Measurements from ENCODE around the gene TAGLN2. TPM values are rescaled to one million over a fixed set of nuclear protein-coding genes. Genes with fewer than 3 reads are reported as not detected.

TAGLN2 gene
- total and polyA plus RNA-seq, 10 of the 15 experiments (the other 5 are each of a cell fraction or from before 2014, with no cell fraction given) = 155 to 611 (median 363) TPM

GRCh38 chr1:159952932-159953331, 27.6 kb upstream of the TAGLN2 start:
- intact Hi-C loops (cut with micrococcal nuclease; ENCODE audit: unreplicated experiment) = no loop called here

More at GRCh38 chr1:159952932-159953331, 27.6 kb upstream of the TAGLN2 start:
- no peak for FAIRE-seq
- Histone ChIP-seq H3K4me2 (ENCODE audit: control insufficient read depth, insufficient read depth) (no peak overlapping the region), H3K36me3 (ENCODE audit: control insufficient read depth in 2 of 2, insufficient read depth in 2 of 2, low read length in 1 of 2) (no peaks in the 10 kb centered on the region), H3K9ac (ENCODE audit: control insufficient read depth, insufficient read depth, low read length) (no peak overlapping the region), H3K79me2 (ENCODE audit: control insufficient read depth, insufficient read depth, low read length) (no peaks in the 10 kb centered on the region), H4K20me1 (ENCODE audit: control insufficient read depth, insufficient read depth) (no peaks in the 10 kb centered on the region), H3K27me3 (replicated peaks in 1 of 2; ENCODE audit: control insufficient read depth in 2 of 2, insufficient read depth in 2 of 2, low read length in 1 of 2) (peaks cover 0 to 4% of the 10 kb centered on the region in 2 experiments; a peak in 3 of 4 replicates), H2AFZ (ENCODE audit: control insufficient read depth, low read depth, low read length) (no peak overlapping the region), H3K4me1 (ENCODE audit: control insufficient read depth, insufficient read depth, low read length) (peaks cover 2% of the 10 kb centered on the region), H3K9me3 (replicated peaks; ENCODE audit: control insufficient read depth, insufficient read depth, low read length) (no peaks in the 10 kb centered on the region), H3K4me3 (no peak overlapping the region), H3K27ac (ENCODE audit: control insufficient read depth, insufficient read depth) (no peak overlapping the region)
- no peak for TF ChIP-seq REST (IDR thresholded peaks at IDR 0.05; ENCODE audit: low read depth, low read length)
- WGBS (ENCODE audit: insufficient coverage, insufficient replicate concordance, low lambda C conversion rate, missing lambda C conversion rate) = 52% methylated on average over 5 of the region's 5 CpGs
- BruUV-seq (replicated peaks) = no TSS peak
- ATAC-seq = no peak
- ChIA-PET RAD21 (ENCODE audit: unreplicated experiment) (no interaction called here), POLR2A (no interaction called here), CTCF (interaction anchor here (0.7 to 1.2 kb wide), 2 partner anchors 28 to 60 kb away, joined by 3 to 4 read pairs; partner anchors contain the start of gene TAGLN2), SMC1A (ENCODE audit: uncharacterized antibody, unreplicated experiment) (interaction anchor here (0.6 to 3.1 kb wide), 3 partner anchors 53 to 195 kb away, joined by 3 to 11 read pairs (median 5); no protein-coding TSS in a partner anchor)
- in situ Hi-C loops (cut with MboI) = no loop called here
- DNase-seq (ENCODE audit: low read depth, low spot score) = no peak

All from GM12878 (cell line).